ENCODE measurements around the gene PRKN.
A peak's percentile ranks its signal among the peaks of the same experiment; 100 is the strongest.

The PRKN gene

GRCh38 chr6:162618448-162619002 lies 109.0 kb downstream of the PRKN start:
- TF ChIP-seq CTCF (IDR thresholded peaks at IDR 0.05; ENCODE audit: low read length, missing control alignments): no peak
- H3K4me3 ChIP-seq (replicated peaks; ENCODE audit: low read depth, low read length): no peak overlapping the region
- no peak for DNase-seq (ENCODE audit: low read depth)

- H3K4me3 ChIP-seq (replicated peaks; ENCODE audit: low read depth, low read length): no peak overlapping the region
- TF ChIP-seq CTCF (IDR thresholded peaks at IDR 0.05; ENCODE audit: low read length, missing control alignments): no peak
- peak; percentile 40 for DNase-seq (ENCODE audit: low read depth)
These were observed 112.4 kb downstream of the PRKN start for GRCh38 chr6:162615016-162615705.

GRCh38 chr6:162613310-162613709 lies 114.3 kb downstream of the PRKN start:
- DNase-seq (ENCODE audit: low read depth): no peak
- no peak overlapping the region for H3K4me3 ChIP-seq (replicated peaks; ENCODE audit: low read depth, low read length)
- no peak for TF ChIP-seq CTCF (IDR thresholded peaks at IDR 0.05; ENCODE audit: low read length, missing control alignments)

- no peak for TF ChIP-seq CTCF (IDR thresholded peaks at IDR 0.05; ENCODE audit: low read length, missing control alignments)
- no peak overlapping the region for H3K4me3 ChIP-seq (replicated peaks; ENCODE audit: low read depth, low read length)
- no peak for DNase-seq (ENCODE audit: low read depth)
These were observed 115.0 kb downstream of the PRKN start for GRCh38 chr6:162612613-162613012.

GRCh38 chr6:162610351-162610750 lies 117.2 kb downstream of the PRKN start:
- no peak for DNase-seq (ENCODE audit: low read depth)
- TF ChIP-seq CTCF (IDR thresholded peaks at IDR 0.05; ENCODE audit: low read length, missing control alignments): no peak
- no peak overlapping the region for H3K4me3 ChIP-seq (replicated peaks; ENCODE audit: low read depth, low read length)

- DNase-seq (ENCODE audit: low read depth): no peak
- H3K4me3 ChIP-seq (replicated peaks; ENCODE audit: low read depth, low read length): no peak overlapping the region
- no peak for TF ChIP-seq CTCF (IDR thresholded peaks at IDR 0.05; ENCODE audit: low read length, missing control alignments)
These were observed 121.7 kb downstream of the PRKN start for GRCh38 chr6:162605881-162606280.
